PC-9 (cell line): ENCODE data around the gene ZDHHC15. TPM values are rescaled to one million over a fixed set of nuclear protein-coding genes. Genes with fewer than 3 reads are reported as not detected.
"Not testable (repeated sequence)": the region's sequence is repeated elsewhere in the genome, so short reads cannot be mapped to it uniquely, and the experiment has no call there.

Experiments used
- BruUV-seq: library from RNA; stranded (reverse); fragments of 400-500 nt; replicated peaks from 2 replicates; lab custom pipeline; 2021; lab: Mats Ljungman, UMichigan
- CTCF ChIA-PET: fragments of 300-600 bp; sonication (Branson Sonifier 250); formaldehyde crosslinking; loops from one replicate; lab custom pipeline; 2022; ENCODE audit warnings: antibody characterized with exemption; lab: Charles Lee
- POLR2A ChIA-PET: fragments of 300-600 bp; sonication (Branson Sonifier 250); formaldehyde crosslinking; loops from one replicate; lab custom pipeline; 2022; ENCODE audit warnings: antibody characterized with exemption; ENCODE audit not compliant: unreplicated experiment; lab: Charles Lee
- DNase-seq, 2 experiments: peaks; one replicate each; pipeline versions ENCODE4 v3.0.0 to v3.0.0-alpha.2; 2015 to 2022; ENCODE audit warnings: mixed read lengths in 1 of 2
- H2AFZ ChIP-seq: fragments of 200-600 bp; sonication (generic); 2 replicates; pipeline ENCODE4 v1.8.1; 2017; ENCODE audit warnings: antibody characterized with exemption
- H3F3A ChIP-seq: fragments of 200-600 bp; sonication (generic); 2 replicates; pipeline ENCODE4 v1.8.1; 2017; ENCODE audit warnings: antibody characterized with exemption, mild to moderate bottlenecking, low read depth; ENCODE audit not compliant: insufficient read depth
- H3K27ac ChIP-seq: fragments of 200-600 bp; sonication (generic); 2 replicates; pipeline ENCODE4 v1.6.1; 2016; ENCODE audit warnings: mixed run types
- H3K27me3 ChIP-seq: fragments of 200-600 bp; sonication (generic); 2 replicates; pipeline ENCODE4 v1.6.1; 2016; ENCODE audit warnings: low read depth, mixed run types; ENCODE audit not compliant: insufficient read depth
- H3K36me3 ChIP-seq: fragments of 200-600 bp; sonication (generic); 2 replicates; pipeline ENCODE4 v1.6.1; 2016; ENCODE audit warnings: low read depth, mixed run types
- H3K4me1 ChIP-seq: fragments of 200-600 bp; sonication (generic); replicated peaks from 2 replicates; pipeline ENCODE4 v1.6.1; 2016; ENCODE audit warnings: mixed run types; ENCODE audit not compliant: insufficient read depth
- H3K4me2 ChIP-seq: fragments of 200-600 bp; sonication (generic); 2 replicates; pipeline ENCODE4 v1.6.1; 2017; ENCODE audit warnings: mixed run types
- H3K4me3 ChIP-seq: fragments of 200-600 bp; sonication (generic); 2 replicates; pipeline ENCODE4 v1.6.1; 2016; ENCODE audit warnings: mixed run types
- H3K79me2 ChIP-seq: fragments of 200-600 bp; sonication (generic); 2 replicates; pipeline ENCODE4 v1.6.1; 2017; ENCODE audit warnings: low read depth, mixed run types
- H3K9me2 ChIP-seq: fragments of 200-600 bp; sonication (generic); 2 replicates; pipeline ENCODE4 v1.8.1; 2017; ENCODE audit warnings: mild to moderate bottlenecking; ENCODE audit not compliant: insufficient read depth
- H3K9me3 ChIP-seq: fragments of 200-600 bp; sonication (generic); 2 replicates; pipeline ENCODE4 v1.8.1; 2016; ENCODE audit warnings: low read depth; ENCODE audit not compliant: insufficient read depth
- H4K20me1 ChIP-seq: fragments of 200-600 bp; sonication (generic); 2 replicates; pipeline ENCODE4 v1.8.1; 2017; ENCODE audit not compliant: insufficient read depth
- CTCF ChIP-seq: fragments of 200-600 bp; sonication (generic); conservative IDR thresholded peaks from 2 replicates; pipeline ENCODE4 v1.6.1; 2017; ENCODE audit warnings: mixed run types, antibody characterized with exemption, mild to moderate bottlenecking, moderate library complexity
- EZH2 ChIP-seq: fragments of 200-600 bp; sonication (generic); IDR thresholded peaks from 2 replicates; pipeline ENCODE4 v1.8.0; 2017; ENCODE audit warnings: antibody characterized with exemption, low read depth
- intact Hi-C: fragments of 100-400 bp; cut with micrococcal nuclease; formaldehyde crosslinking; loops from one replicate; pipeline ENCODE4 v1.10.0; 2022; ENCODE audit not compliant: unreplicated experiment
- total RNA-seq: library from RNA; stranded (reverse); gene quantifications from 2 replicates; pipeline ENCODE4 v1.2.3, GENCODE V29; 2021

Gene ZDHHC15
- total RNA-seq, 1 experiment from 2014 or later = not detected

- no TSS peak for BruUV-seq
- POLR2A ChIA-PET = no interaction called here
- intact Hi-C loops = no loop called here
These were observed 101.1 kb downstream of the ZDHHC15 start for GRCh38 chrX:75421688-75422230.

GRCh38 chrX:75407153-75407552, 115.7 kb downstream of the ZDHHC15 start:
- intact Hi-C loops, H3K36me3 ChIP-seq, H3K79me2 ChIP-seq, H3K4me1 ChIP-seq, H3F3A ChIP-seq, POLR2A ChIA-PET, CTCF ChIA-PET, H3K9me2 ChIP-seq, H3K27ac ChIP-seq, H3K9me3 ChIP-seq, DNase-seq, BruUV-seq, H3K4me2 ChIP-seq, H2AFZ ChIP-seq, H3K27me3 ChIP-seq, H4K20me1 ChIP-seq, H3K4me3 ChIP-seq: not testable (repeated sequence)

More at GRCh38 chrX:75421688-75422230, 101.1 kb downstream of the ZDHHC15 start:
- TF ChIP-seq EZH2 (no peak), CTCF (no peak)
- H3K36me3 ChIP-seq = no peaks in the 10 kb centered on the region
- H3K9me3 ChIP-seq = no peaks in the 10 kb centered on the region
- no peaks in the 10 kb centered on the region for H3K4me1 ChIP-seq
- no peaks in the 10 kb centered on the region for H3F3A ChIP-seq
- no peaks in the 10 kb centered on the region for H3K79me2 ChIP-seq
- DNase-seq = no peak
- no peak overlapping the region for H2AFZ ChIP-seq
- no peak overlapping the region for H3K4me2 ChIP-seq
- no peaks in the 10 kb centered on the region for H4K20me1 ChIP-seq
- H3K9me2 ChIP-seq = no peaks in the 10 kb centered on the region
- no peak overlapping the region for H3K27ac ChIP-seq
- H3K4me3 ChIP-seq = no peak overlapping the region
- CTCF ChIA-PET = no interaction called here
- H3K27me3 ChIP-seq = no peaks in the 10 kb centered on the region

GRCh38 chrX:75390470-75390869, 132.4 kb downstream of the ZDHHC15 start:
- Histone ChIP-seq H3K9me2 (no peaks in the 10 kb centered on the region), H3K4me2 (no peak overlapping the region), H3K79me2 (no peaks in the 10 kb centered on the region), H3K9me3 (no peaks in the 10 kb centered on the region), H4K20me1 (no peaks in the 10 kb centered on the region), H3K27ac (no peak overlapping the region), H3K36me3 (no peaks in the 10 kb centered on the region), H3F3A (no peaks in the 10 kb centered on the region), H2AFZ (no peak overlapping the region), H3K4me1 (no peaks in the 10 kb centered on the region), H3K27me3 (no peaks in the 10 kb centered on the region), H3K4me3 (no peak overlapping the region)
- TF ChIP-seq CTCF (no peak), EZH2 (no peak)
- ChIA-PET CTCF (no interaction called here), POLR2A (no interaction called here)
- DNase-seq = no peak
- intact Hi-C loops = no loop called here
- no TSS peak for BruUV-seq

- CTCF ChIA-PET = no interaction called here
- H3K36me3 ChIP-seq = no peaks in the 10 kb centered on the region
- no peaks in the 10 kb centered on the region for H3K79me2 ChIP-seq
- H3K27ac ChIP-seq = no peak overlapping the region
- H2AFZ ChIP-seq = no peak overlapping the region
- no peak for DNase-seq
- no TSS peak for BruUV-seq
- H3K4me2 ChIP-seq = no peak overlapping the region
- POLR2A ChIA-PET = no interaction called here
- H3K9me2 ChIP-seq = no peaks in the 10 kb centered on the region
- H3F3A ChIP-seq = no peaks in the 10 kb centered on the region
- no peaks in the 10 kb centered on the region for H3K27me3 ChIP-seq
- no peaks in the 10 kb centered on the region for H3K4me1 ChIP-seq
- no peaks in the 10 kb centered on the region for H4K20me1 ChIP-seq
- no peak overlapping the region for H3K4me3 ChIP-seq
- H3K9me3 ChIP-seq = no peaks in the 10 kb centered on the region
- intact Hi-C loops = no loop called here
- TF ChIP-seq CTCF (no peak), EZH2 (no peak)
These were observed 153.1 kb downstream of the ZDHHC15 start for GRCh38 chrX:75369721-75370120.
